ENCODE data around the gene PRPH. TPM values are rescaled to one million over a fixed set of nuclear protein-coding genes. Genes with fewer than 3 reads are reported as not detected.

The PRPH gene
- polyA plus RNA-seq, 1 experiment, result not detected

DNA sequence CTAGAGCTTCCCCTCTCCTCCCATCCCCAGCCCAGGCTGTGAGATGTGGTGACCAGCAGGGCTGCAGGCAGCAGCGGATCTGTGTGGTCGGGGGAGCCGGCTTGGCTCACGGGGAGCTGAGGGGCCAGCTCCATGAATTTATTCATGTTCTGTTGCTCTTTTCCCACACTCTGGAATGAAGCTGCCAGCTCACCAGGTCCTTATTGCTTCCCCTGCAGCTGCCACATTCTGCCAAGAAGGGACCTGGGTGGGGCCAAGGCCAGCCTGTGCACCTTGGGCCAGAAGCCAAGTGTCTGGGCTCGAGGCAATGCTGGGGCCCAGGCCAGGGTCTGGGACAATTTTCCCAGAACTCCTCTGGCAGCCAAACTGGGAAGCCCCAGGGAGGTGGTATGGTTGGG is 44.5 kb downstream of the PRPH start:
- ChIA-PET CTCF (interaction anchor here (0.6 to 6.0 kb wide), 5 partner anchors 16 to 250 kb away, joined by 3 to 24 read pairs (median 3); partner anchors contain the start of gene TROAP), POLR2A (interaction anchor here (0.7 kb wide), 1 partner anchor 1198 kb away, joined by 3 read pairs; no protein-coding TSS in a partner anchor)
- no peak for TF ChIP-seq CTCF (IDR thresholded peaks at IDR 0.05; ENCODE audit: insufficient read depth, low read depth, low read length)
- DNase-seq (ENCODE audit: low read depth), result no peak
- Histone ChIP-seq H3K4me3 (ENCODE audit: low read depth, low read length) (no peak overlapping the region), H3K27me3 (ENCODE audit: control insufficient read depth, insufficient read depth, low read length) (peaks cover 50% of the 10 kb centered on the region), H3K36me3 (ENCODE audit: control insufficient read depth, insufficient read depth, low read length) (no peaks in the 10 kb centered on the region)

GRCh38 chr12:49340095-49340870 is 45.3 kb downstream of the PRPH start:
- no peaks in the 10 kb centered on the region for H3K36me3 ChIP-seq (ENCODE audit: control insufficient read depth, insufficient read depth, low read length)
- TF ChIP-seq CTCF (IDR thresholded peaks at IDR 0.05; ENCODE audit: insufficient read depth, low read depth, low read length), result no peak
- no peak for DNase-seq (ENCODE audit: low read depth)
- H3K4me3 ChIP-seq (ENCODE audit: low read depth, low read length), result no peak overlapping the region
- ChIA-PET POLR2A (no interaction called here), CTCF (interaction anchor here (1.2 to 6.0 kb wide), 5 partner anchors 8 to 51 kb away, joined by 5 to 47 read pairs (median 28); partner anchors contain the start of genes PRPH and TROAP)
- peaks cover 56% of the 10 kb centered on the region for H3K27me3 ChIP-seq (ENCODE audit: control insufficient read depth, insufficient read depth, low read length)

- no peak for TF ChIP-seq CTCF (IDR thresholded peaks at IDR 0.05; ENCODE audit: insufficient read depth, low read depth, low read length)
- Histone ChIP-seq H3K4me3 (ENCODE audit: low read depth, low read length) (no peak overlapping the region), H3K27me3 (ENCODE audit: control insufficient read depth, insufficient read depth, low read length) (peaks cover 57% of the 10 kb centered on the region), H3K36me3 (ENCODE audit: control insufficient read depth, insufficient read depth, low read length) (no peaks in the 10 kb centered on the region)
- POLR2A ChIA-PET, result no interaction called here
- no peak for DNase-seq (ENCODE audit: low read depth)
- CTCF ChIA-PET, result interaction anchor here (0.9 to 3.7 kb wide), 16 partner anchors 9 to 238 kb away, joined by 3 to 47 read pairs (median 9); partner anchors contain the start of genes PRPH and TROAP
Measured at GRCh38 chr12:49340971-49341776, 46.2 kb downstream of the PRPH start.

DNA sequence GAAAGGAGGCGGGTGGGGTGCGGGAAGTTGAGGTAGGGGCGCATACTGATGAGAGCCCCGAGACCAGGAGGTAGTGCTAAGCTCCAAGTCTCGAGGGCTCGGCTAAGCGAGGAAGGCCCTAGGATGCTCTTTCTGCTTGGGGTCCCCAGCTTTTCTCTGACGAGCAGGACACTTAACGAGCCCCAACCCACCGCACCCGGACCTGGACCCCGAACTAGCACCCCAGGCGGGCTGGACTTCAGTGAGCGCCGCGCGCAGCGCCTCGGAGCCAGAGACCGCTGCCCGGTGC is 46.8 kb downstream of the PRPH start:
- H3K27me3 ChIP-seq (ENCODE audit: control insufficient read depth, insufficient read depth, low read length), result peaks cover 56% of the 10 kb centered on the region
- TF ChIP-seq CTCF (IDR thresholded peaks at IDR 0.05; ENCODE audit: insufficient read depth, low read depth, low read length), result no peak
- ChIA-PET CTCF (interaction anchor here (0.6 to 3.7 kb wide), 28 partner anchors 9 to 279 kb away, joined by 3 to 47 read pairs (median 5); partner anchors contain the start of genes PRPH and TROAP), POLR2A (no interaction called here)
- no peaks in the 10 kb centered on the region for H3K36me3 ChIP-seq (ENCODE audit: control insufficient read depth, insufficient read depth, low read length)
- no peak for DNase-seq (ENCODE audit: low read depth)
- H3K4me3 ChIP-seq (ENCODE audit: low read depth, low read length), result no peak overlapping the region
